Esophagus mucosa (tissue), 1 donor: ENCODE results near the gene CH25H. TPM values are rescaled to one million over a fixed set of nuclear protein-coding genes. Genes with fewer than 3 reads are reported as not detected.
A peak's percentile ranks its signal among the peaks of the same experiment; 100 is the strongest.
"Not testable (repeated sequence)": the region's sequence is repeated elsewhere in the genome, so short reads cannot be mapped to it uniquely, and the experiment has no call there.

Source experiments
- ATAC-seq: fragments of 200-7000 bp; cut with Tn5 transposase; one replicate; pipeline ENCODE4 v1.9.1; 2020
- total RNA-seq: library from RNA; stranded (reverse); gene quantifications from one replicate; pipeline ENCODE4 v1.2.4, GENCODE V29; 2023
- donor health status: DM: yes; HTN: yes; CAD: no.

Gene CH25H
- 4.8 TPM for total RNA-seq

DNA sequence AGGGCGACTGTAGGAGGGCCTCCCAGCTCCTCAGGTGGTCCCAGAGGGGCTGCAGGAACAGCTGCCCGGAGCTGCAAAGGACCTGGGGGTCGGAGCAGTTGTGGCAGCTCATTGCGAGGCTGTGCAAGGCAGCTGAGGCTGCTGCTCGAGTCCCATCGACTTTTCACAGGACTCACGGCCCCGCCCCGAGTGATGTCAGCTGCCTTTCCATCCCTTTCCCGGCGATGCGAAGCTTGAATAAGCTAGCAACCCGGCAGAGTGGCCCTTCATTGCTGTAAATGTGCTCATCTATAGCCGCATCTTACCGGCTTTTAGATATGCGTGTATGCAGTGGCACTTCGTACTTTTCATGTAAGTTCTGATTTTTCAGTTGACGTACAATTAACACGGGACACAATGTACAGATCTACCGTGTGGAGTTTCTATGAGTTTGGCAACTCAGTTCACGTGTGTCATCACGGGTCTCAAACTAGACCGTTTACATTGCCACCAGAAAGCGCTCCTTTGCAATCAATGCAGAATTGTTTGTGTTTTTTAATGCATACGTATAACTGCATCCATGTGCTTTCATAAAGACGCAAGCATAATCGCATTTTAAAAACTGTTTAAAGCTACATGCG lies at the start of gene CH25H:
TSS of gene CH25H (minus strand) at position 137 of the 620 bp plus-strand sequence. CDS start at position 112, 25 bp downstream.
- ATAC-seq = peak; percentile 77

DNA sequence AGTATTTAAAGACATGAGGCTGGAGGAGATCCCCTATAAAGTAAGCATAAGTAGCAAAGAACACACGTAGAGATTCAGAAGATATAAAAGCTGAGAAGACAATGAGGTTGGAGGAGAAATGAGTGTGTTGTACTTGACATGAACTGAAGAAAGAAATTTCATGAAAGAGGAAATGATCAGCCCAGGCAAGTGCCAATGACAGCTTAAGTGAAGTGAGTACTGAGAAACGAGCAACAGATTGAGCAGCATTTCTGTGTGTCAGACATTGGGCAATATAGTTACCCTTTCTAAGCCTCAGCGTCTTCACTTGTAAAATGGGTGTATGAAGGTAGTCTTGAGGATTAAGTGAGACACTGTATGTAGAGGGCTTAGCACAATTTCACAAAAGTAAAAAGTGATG lies 49.2 kb upstream of the CH25H start:
- no peak for ATAC-seq

- no peak for ATAC-seq
These were observed 48.7 kb upstream of the CH25H start for GRCh38 chr10:89255793-89256192.

DNA sequence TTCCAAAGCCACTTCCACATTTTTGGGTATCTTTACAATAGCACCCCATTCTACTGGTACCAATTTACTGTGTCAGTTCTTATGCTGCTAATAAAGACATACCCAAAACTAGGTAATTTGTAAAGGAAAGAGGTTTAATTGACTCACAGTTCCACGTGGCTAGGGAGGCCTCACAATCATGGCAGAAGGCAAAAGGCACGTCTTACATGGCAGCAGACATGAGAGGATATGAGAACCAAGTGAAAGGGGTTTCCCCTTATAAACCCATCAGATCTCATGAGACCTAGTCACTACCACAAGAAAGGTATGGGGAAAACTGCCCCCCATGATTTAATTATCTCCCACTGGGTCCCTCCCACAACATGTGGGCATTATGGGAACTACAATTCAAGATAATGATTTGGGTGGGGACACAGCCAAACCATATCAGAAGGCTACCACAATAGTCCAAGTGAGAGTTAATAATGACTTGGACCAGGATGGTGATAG lies 48.0 kb upstream of the CH25H start:
- ATAC-seq = not testable (repeated sequence)

GRCh38 chr10:89252225-89252585 lies 45.1 kb upstream of the CH25H start:
- no peak for ATAC-seq

GRCh38 chr10:89251409-89252224 lies 44.5 kb upstream of the CH25H start, which contains the start of gene LIPA:
LIPA (minus strand) TSS chr10:89251775; CDS start chr10:89247648, 4,127 bp downstream.
- peak; percentile 99 for ATAC-seq

DNA sequence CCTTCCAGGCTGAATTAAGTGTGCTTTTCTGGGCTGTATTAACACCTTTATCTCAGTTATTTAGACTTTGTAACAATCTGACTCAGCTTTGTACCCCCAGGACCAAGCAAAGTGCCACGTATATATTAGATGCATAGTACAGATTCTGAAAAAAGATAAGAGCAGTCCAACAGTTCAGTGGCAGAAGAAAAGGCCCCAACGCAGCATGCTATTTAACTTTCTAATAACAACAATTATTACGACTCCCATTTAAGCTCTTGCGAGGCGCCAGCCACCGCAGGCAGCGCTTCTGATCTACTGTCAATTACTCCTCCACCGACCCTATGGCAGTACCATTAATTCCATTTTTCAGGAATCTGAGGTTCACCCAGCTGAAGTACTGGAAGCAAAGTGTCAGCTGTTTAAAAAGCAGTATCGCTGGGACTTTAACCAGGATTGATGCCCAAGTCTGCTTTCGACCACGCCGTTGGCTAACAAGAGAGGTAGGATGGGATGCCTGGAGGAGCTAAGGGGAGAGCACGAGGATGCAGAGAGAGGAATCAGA lies 43.8 kb upstream of the CH25H start:
- ATAC-seq = peak; percentile 25

DNA sequence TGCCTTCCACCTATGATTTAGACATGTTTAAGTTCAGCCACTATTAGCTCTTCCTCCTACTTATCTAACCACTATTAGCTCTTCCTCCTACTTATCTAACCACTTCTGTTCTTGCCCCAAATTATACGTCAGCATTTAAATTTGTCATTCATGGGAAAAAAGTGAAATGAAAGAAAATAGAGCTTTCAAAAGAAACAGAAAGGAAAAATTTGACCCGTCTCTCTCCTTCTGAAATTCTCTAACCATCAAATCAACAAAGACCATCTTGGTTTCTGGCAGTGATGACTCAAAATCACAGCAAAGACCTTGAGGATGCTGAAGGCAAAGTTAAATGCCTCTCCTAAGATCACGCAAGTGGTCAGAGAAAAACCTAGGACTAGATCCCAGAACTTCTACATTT lies 41.9 kb upstream of the CH25H start:
- ATAC-seq = no peak

GRCh38 chr10:89247623-89248022 lies 40.5 kb upstream of the CH25H start:
- not testable (repeated sequence) for ATAC-seq

DNA sequence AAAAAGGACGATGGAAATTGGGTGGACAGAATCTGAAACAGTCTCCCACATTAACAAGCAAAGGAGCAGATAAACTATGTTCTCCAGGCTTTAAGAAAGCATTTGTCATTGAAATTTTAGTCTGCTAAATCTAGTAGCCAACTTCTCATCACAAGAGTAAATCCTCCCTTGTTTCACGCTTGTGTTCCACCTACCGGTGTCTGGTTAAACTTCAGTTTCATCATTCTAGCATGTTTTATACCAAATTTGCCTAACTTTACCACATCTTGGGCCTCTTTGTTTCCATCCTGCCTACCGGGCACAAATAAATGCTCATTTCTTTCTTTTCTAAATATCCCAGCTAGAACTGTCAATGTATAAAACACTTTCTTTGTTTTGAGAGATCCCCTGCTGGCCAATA lies 38.7 kb upstream of the CH25H start:
- no peak for ATAC-seq

GRCh38 chr10:89242840-89243568 lies 35.9 kb upstream of the CH25H start:
- ATAC-seq = no peak

DNA sequence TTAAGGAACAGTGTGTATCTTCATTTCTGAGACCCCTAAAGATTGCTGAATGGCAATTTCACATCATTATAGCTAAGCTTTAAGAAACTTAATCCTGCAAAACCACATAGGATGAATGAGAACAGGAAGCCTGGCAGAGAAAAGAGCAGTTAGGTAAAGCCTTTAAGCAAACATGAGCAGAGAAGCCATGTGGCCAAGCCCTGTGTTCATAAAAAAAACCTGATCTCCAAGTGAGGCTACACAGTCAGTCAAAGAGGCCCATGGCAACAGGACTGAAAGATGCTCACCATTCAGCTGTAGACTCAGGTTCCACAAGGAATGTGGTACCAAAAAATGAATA lies 35.2 kb upstream of the CH25H start:
- peak; percentile 88 for ATAC-seq

DNA sequence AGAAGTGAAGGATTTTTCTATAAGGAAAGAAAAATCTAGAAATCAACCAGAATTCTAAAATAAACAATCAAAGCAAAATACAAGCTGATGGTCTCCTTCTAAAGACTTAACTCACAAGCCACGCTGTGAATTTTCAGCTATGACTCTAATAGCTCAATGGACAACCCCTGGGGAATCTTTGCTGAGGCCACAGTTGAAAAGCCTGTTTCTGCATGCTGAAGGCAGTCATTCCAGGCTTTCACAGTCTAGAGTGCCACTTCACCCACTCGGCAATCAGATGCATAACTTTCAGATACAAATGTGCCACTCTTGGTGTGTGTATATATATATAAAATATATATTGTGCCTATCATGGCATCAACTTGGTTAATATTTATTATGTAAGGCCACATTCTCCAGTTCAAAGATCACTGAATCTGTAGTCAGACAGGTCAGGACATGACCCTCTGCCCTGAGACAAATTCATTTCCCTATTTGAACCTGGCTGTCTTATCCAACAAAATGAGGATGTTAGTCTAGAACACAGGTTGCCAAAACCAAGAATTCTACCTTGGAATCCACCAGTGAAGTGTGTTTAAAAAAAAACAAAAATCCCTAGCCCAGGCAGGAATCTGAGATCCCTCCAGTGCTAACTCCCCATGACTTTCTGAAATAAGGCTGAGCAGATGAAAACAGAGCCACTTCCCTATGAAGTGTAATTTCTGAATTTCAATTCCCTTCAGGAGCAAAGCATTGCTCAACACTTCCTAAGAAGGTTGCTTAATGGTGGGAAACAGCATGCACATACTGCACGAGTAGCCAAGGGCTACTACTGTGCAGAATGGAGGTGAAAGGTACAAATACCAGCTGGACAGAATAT lies 34.6 kb upstream of the CH25H start:
- peak; percentile 58 for ATAC-seq

DNA sequence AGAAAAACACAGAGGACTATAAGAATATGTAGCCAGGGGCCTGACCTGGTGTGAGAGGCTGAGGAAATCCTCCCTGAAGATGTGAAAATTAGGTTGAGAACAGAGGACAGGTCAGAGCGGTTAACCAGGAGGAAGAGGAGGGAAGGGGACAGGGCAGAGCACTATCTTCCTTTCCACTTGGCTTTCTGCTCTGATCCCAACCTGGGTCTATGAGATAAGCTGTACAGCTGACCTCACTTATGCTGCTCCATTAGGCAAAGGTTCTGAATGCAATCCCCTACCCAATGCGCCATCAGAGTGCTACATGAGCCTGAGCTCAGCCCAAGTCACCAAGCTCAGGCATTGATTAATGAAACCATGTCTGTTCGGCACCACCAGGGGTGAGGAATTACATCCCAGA lies 33.9 kb upstream of the CH25H start:
- ATAC-seq = no peak

- no peak for ATAC-seq
These were observed 33.4 kb upstream of the CH25H start for GRCh38 chr10:89240519-89240918.

DNA sequence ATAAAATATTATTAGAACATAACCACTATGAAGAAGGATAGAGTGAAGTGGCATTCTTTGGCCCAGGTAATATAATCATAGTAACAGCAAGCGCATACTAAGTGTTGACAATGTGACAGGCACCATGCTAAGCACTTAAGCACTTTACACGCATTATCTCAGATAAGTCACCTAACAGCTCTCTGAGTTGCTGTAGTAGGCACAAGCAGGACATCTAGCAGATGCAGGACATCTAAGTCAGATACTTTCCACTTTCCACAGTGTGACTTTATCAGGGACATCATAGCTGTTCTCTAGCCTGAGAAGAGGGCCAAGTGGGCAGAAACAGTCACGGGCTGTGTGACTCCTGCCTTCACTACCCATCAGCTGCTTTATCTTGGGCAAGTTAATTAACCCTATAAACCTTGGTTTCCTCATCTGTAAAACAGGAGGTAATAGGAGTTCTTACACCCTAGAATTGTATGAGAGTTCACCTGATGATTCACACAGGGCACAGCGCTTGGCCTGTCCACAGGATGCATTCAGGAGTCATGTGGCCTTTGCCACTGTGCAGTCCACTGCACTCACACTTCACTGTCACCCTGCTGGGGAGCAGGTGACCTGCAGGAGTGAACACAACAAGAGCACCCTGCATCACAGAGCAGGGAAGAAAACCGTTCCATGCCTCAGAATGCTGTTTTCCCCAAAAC lies 32.0 kb upstream of the CH25H start:
- ATAC-seq = no peak

GRCh38 chr10:89237849-89238248 lies 30.7 kb upstream of the CH25H start:
- no peak for ATAC-seq

DNA sequence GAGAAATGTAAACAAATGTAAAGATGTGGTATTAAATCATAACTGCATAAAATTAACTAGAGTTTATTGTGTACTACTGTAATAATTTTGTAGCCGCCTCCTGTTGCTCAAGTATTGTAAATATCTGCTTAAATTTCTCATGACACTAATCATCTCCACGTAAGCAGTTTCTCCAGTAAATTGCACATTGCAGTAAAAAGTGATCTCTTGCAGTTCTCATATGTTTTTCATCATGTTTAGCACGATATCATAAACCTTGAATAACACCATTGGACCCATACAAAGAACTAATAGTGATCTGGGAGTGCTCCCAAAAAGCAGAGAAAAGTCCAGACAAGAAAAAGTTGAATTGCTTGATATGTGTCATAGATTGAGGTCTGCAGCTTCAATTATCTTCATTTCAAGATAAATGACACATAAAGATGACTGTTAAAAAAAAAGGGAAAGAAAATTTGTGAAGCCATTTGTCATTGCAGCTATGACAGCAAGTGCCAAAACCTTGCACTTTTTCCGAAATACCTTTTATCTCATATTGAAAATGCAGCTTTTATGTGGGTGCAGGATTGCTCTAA lies 29.2 kb upstream of the CH25H start:
- no peak for ATAC-seq

DNA sequence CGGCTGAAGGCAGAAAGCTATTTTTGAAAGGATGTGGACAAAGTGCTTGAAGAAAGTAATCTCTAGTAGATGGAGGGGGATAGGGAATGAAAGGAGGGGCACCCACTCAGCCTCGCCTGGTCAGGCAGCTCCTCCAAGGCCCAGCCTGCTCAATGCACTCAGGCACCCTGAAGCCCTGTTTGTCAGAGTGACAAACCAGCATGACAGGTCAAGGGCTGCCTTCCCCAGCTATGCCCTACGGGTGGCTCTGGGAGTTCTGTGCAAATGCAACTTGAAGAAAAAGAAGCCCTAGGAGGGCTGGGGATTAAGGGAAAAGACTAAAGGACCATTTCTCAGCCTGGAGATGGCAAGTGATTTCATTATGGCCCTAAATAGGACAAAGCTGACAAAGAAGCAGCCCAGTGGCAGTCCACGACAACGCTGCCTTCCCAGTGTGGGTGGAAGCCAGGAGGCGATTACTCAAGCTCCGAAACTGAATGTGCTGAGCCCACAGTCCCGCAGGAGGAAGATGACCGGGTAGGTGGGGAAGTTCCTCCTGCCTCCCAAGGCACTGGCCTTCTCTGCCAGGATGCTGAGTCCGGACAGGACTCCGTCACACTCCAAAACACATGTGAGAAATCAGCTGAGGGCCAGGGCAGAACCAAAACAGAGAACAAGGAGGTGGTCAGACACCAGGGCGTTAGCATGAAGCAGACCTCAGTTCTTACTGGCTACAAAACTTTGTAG lies 28.1 kb upstream of the CH25H start:
- peak; percentile 29 for ATAC-seq

DNA sequence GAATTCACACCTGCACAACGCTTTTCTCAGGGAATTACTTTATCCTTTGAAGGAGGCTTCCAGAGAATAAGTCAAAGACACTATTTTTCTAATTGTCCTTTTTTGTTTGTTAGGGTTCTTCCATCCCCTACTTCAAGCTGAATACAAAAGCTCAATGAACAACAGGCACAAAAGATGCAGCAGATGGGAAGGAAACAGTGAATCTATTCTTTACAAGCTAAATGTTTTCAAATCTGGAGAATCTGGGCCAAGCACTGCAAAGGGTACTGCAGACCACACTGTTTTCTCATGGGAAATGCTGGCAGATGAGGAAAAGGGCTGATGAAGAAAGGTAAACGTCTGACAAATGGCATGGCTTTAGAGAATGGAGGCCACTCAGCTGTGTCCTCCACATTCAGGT lies 25.9 kb upstream of the CH25H start:
- ATAC-seq = no peak
